Heart left ventricle (tissue), 16 donors: Measurements from ENCODE around the gene B3GLCT. TPM values are rescaled to one million over a fixed set of nuclear protein-coding genes. Genes with fewer than 3 reads are reported as not detected.
"Not testable (repeated sequence)": the region's sequence is repeated elsewhere in the genome, so short reads cannot be mapped to it uniquely, and the experiment has no call there.

Experiments used
- ATAC-seq, 4 donors: fragments of 200-7000 bp; cut with Tn5 transposase; one replicate each; pipeline ENCODE4 v1.9.1; 2020 to 2022; ENCODE audit warnings: moderate library complexity in 4 of 4, mild to moderate bottlenecking in 3 of 4, moderate number of reproducible peaks in 1 of 4
- DNase-seq, 5 donors: peaks; one replicate each; pipeline ENCODE4 v3.0.0-alpha.2; 2020
- H3K27ac ChIP-seq, 12 donors: fragments of 200-600 bp; sonication (generic) in 4 of 12; one replicate each; pipeline versions ENCODE4 v1.5.0 to v1.8.0; 2016 to 2022; ENCODE audit warnings: mild to moderate bottlenecking in 2 of 12
- H3K27me3 ChIP-seq, 9 donors: fragments of 200-600 bp; sonication (generic) in 2 of 9; one replicate each; pipeline versions ENCODE4 v1.5.1 to v1.8.0; 2016 to 2022; ENCODE audit warnings: mild to moderate bottlenecking in 3 of 9
- H3K36me3 ChIP-seq, 9 donors: fragments of 200-600 bp; sonication (generic) in 2 of 9; one replicate each; pipeline versions ENCODE4 v1.5.0 to v1.8.0; 2018 to 2022; ENCODE audit warnings: mild to moderate bottlenecking in 2 of 9
- H3K4me1 ChIP-seq, 12 donors: fragments of 200-600 bp; sonication (generic) in 4 of 12; one replicate each; pipeline versions ENCODE4 v1.5.0 to v1.8.0; 2016 to 2022; ENCODE audit warnings: mild to moderate bottlenecking in 3 of 12
- H3K4me3 ChIP-seq, 12 donors: fragments of 200-600 bp; sonication (generic) in 4 of 12; one replicate each; pipeline versions ENCODE4 v1.5.0 to v1.8.0; 2017 to 2022; ENCODE audit warnings: mild to moderate bottlenecking in 9 of 12, moderate library complexity in 4 of 12
- H3K9me3 ChIP-seq, 12 donors: fragments of 200-600 bp; sonication (generic) in 4 of 12; one replicate each; pipeline versions ENCODE4 v1.5.0 to v1.8.0; 2016 to 2022; ENCODE audit warnings: mild to moderate bottlenecking in 1 of 12
- CTCF ChIP-seq, 12 donors: fragments of 200-600 bp; sonication (generic) in 4 of 12; IDR thresholded peaks; one replicate each; pipeline versions ENCODE4 v1.5.0 to v1.8.0; 2018 to 2022; ENCODE audit warnings: antibody characterized with exemption in 12 of 12, mild to moderate bottlenecking in 5 of 12
- POLR2A ChIP-seq, 2 donors: fragments of 450-650 bp; IDR thresholded peaks; one replicate each; pipeline ENCODE4 v1.6.1; 2017; ENCODE audit warnings: antibody characterized with exemption in 2 of 2, mild to moderate bottlenecking in 2 of 2, moderate library complexity in 2 of 2
- WGBS, 4 donors: extraction: QIAGEN DNeasy Blood & Tissue Kit in 2 of 4; methylation state at CpG; one replicate each; pipeline versions ENCODE4 v1.1.5 to v1.1.7; 2013 to 2018; 5-methylcytosine and 5-hydroxymethylcytosine counted together
- intact Hi-C, 10 donors: fragments of 100-400 bp; cut with DNase I; formaldehyde crosslinking; loops; one replicate each; pipeline versions ENCODE4 v1.11.1 to v1.14.2; 2022
- polyA plus RNA-seq, 2 donors: library from polyadenylated mRNA; stranded (reverse); fragments of 200-250 nt; gene quantifications; one replicate each; pipeline ENCODE4 v1.2.3, GENCODE V29; 2013
- total RNA-seq, 9 donors: library from RNA; depleted of rRNA in 2 of 9; stranded (reverse); fragments of >200 nt in 2 of 9; fragmentation: NEBNext Ultra II Directional in 3 of 9; extraction: Animal tissue kit (Norgen Biotek cat#: 25700) in 3 of 9; gene quantifications; one replicate each; pipeline versions ENCODE4 v1.1.0 to v1.2.4, GENCODE V29; 2016 to 2023
- donor health status: ischemic (EF 13 %, LVEDD 7.1; RV severe dilation, severe dysfunction).
- donor health status: healthy with polysubstance abuse.
- donor health status: DM: no; HTN: yes; CAD: no.
- donor health status: DM: no; HTN: no; CAD: no.
- donor health status: ischemic (EF 25% LVEDD 6.9; RV normal size, moderate dysfunction).
- donor health status: ischemic (EF 25% LVEDD 5.7; RV mildly dilated, moderate dysfunction).
- donor health status: healthy.
- donor health status: DM: yes; HTN: yes; CAD: no.
- donor health status: ischemic (EF 35%, LVEDD 5.7; RV mildly dilated, moderate dysfunction).
- donor health status: nonischemic (EF 11% LVEDD 7.7; RV severe dilation, severe dysfunction).
- donor health status: DM: yes; HTN: yes; CAD: no.
- donor health status: PGD.
- donor health status: ischemic (EF 29% LVEDD 5.4; RV normal size, mild dysfunction).
- donor health status: nonischemic (EF 23%, LVEDD 6.1; RV moderate dilation, normal function).

B3GLCT gene
- total and polyA plus RNA-seq, 11 donors, result 5.5 to 27.2 (median 20.3) TPM

- intact Hi-C loops, result no loop called here
- ATAC-seq, result peak in 3 of 4 donors; percentile 20 to 41 (median 30)
- H3K27ac ChIP-seq, result no peak overlapping the region
- H3K27me3 ChIP-seq, result no peaks in the 10 kb centered on the region
- H3K4me3 ChIP-seq, result no peak overlapping the region
- no peaks in the 10 kb centered on the region for H3K9me3 ChIP-seq
- peaks cover 0 to 37% (median 4%) of the 10 kb centered on the region in 9 donors for H3K36me3 ChIP-seq
- TF ChIP-seq CTCF (IDR thresholded peaks at IDR 0.05), result no peak
- TF ChIP-seq POLR2A (IDR thresholded peaks at IDR 0.05), result no peak
- DNase-seq, result no peak
- H3K4me1 ChIP-seq, result no peaks in the 10 kb centered on the region
- 88 to 95% (median 92%) methylated on average over 4 of the region's 4 CpGs for WGBS, 4 donors
Observed at GRCh38 chr13:31331068-31331467, 131.3 kb downstream of the B3GLCT start.

- Histone ChIP-seq H3K27ac (no peak overlapping the region), H3K9me3 (peaks cover 0 to 6% (median 0%) of the 10 kb centered on the region in 12 donors), H3K27me3 (no peaks in the 10 kb centered on the region), H3K4me1 (no peaks in the 10 kb centered on the region), H3K36me3 (peaks cover 0 to 14% (median 2%) of the 10 kb centered on the region in 9 donors), H3K4me3 (no peak overlapping the region)
- ATAC-seq (no peak), DNase-seq (no peak)
- 94 to 100% (median 99%) methylated on average over 1 of the region's 1 CpG for WGBS, 4 donors
- intact Hi-C loops, result no loop called here
- TF ChIP-seq CTCF (IDR thresholded peaks at IDR 0.05), result no peak
Observed at GRCh38 chr13:31334547-31334946, 134.8 kb downstream of the B3GLCT start.

- 76 to 89% (median 88%) methylated on average over 6 of the region's 6 CpGs for WGBS, 4 donors
- H3K27ac ChIP-seq, result no peak overlapping the region
- DNase-seq (no peak), ATAC-seq (no peak)
- TF ChIP-seq CTCF (IDR thresholded peaks at IDR 0.05), result no peak
- TF ChIP-seq POLR2A (IDR thresholded peaks at IDR 0.05), result no peak
- intact Hi-C loops, result no loop called here
- H3K36me3 ChIP-seq, result peaks cover 0 to 9% (median 0%) of the 10 kb centered on the region in 9 donors
- peaks cover 0 to 6% (median 0%) of the 10 kb centered on the region in 12 donors for H3K9me3 ChIP-seq
- no peak overlapping the region for H3K4me3 ChIP-seq
- no peaks in the 10 kb centered on the region for H3K4me1 ChIP-seq
- H3K27me3 ChIP-seq, result no peaks in the 10 kb centered on the region
Observed at GRCh38 chr13:31334994-31335557, 135.3 kb downstream of the B3GLCT start.

GRCh38 chr13:31339616-31340015, 139.8 kb downstream of the B3GLCT start:
- H3K36me3 ChIP-seq, intact Hi-C loops, DNase-seq, H3K27ac ChIP-seq, H3K4me1 ChIP-seq, H3K27me3 ChIP-seq, ATAC-seq, H3K4me3 ChIP-seq: not testable (repeated sequence)
- H3K9me3 ChIP-seq, result peaks cover 0 to 15% (median 8%) of the 10 kb centered on the region in 12 donors
- 81 to 93% (median 88%) methylated on average over 8 to 22 of the region's 22 CpGs for WGBS, 4 donors

GRCh38 chr13:31340848-31341247, 141.1 kb downstream of the B3GLCT start:
- intact Hi-C loops, H3K4me3 ChIP-seq, ATAC-seq, H3K36me3 ChIP-seq, H3K4me1 ChIP-seq, DNase-seq, H3K27me3 ChIP-seq, H3K27ac ChIP-seq: not testable (repeated sequence)
- WGBS, 4 donors, result 82 to 88% (median 84%) methylated on average over 10 to 12 of the region's 12 CpGs
- peaks cover 0 to 15% (median 8%) of the 10 kb centered on the region in 12 donors for H3K9me3 ChIP-seq
